Sciatic nerve (tissue), 2 donors: Measurements from ENCODE around the gene RAB13. TPM values are rescaled to one million over a fixed set of nuclear protein-coding genes. Genes with fewer than 3 reads are reported as not detected.
A peak's percentile ranks its signal among the peaks of the same experiment; 100 is the strongest.
"Not testable (repeated sequence)": the region's sequence is repeated elsewhere in the genome, so short reads cannot be mapped to it uniquely, and the experiment has no call there.

Experiments used
- ATAC-seq: fragments of 200-7000 bp; cut with Tn5 transposase; one replicate; pipeline ENCODE4 v1.9.1; 2020; ENCODE audit warnings: mild to moderate bottlenecking, moderate library complexity
- DNase-seq: peaks from one replicate; pipeline ENCODE4 v3.0.0-alpha.2; 2020; ENCODE audit warnings: low spot score
- intact Hi-C: fragments of 100-400 bp; cut with DNase I; formaldehyde crosslinking; loops from one replicate; pipeline ENCODE4 v1.14.2; 2022
- total RNA-seq: library from RNA; stranded (reverse); fragmentation: NEBNext Ultra II Directional; extraction: Animal tissue kit (Norgen Biotek cat#: 25700); gene quantifications from one replicate; pipeline ENCODE4 v1.2.1, GENCODE V29; 2021
- donor health status: DM: no; HTN: no; CAD: no.
- donor health status: DM: no; HTN: no; CAD: no.

The RAB13 gene
- 90.1 TPM for total RNA-seq

GRCh38 chr1:153985941-153986761, at the start of gene RAB13:
TSS of gene RAB13 (minus strand) at chr1:153986339. CDS start at chr1:153986236, 103 bp downstream.
- intact Hi-C loops: no loop called here
- peak; percentile 91 for ATAC-seq
- peak; percentile 91 for DNase-seq

- intact Hi-C loops: not testable (repeated sequence)
These were observed 47.6 kb upstream of the RAB13 start for GRCh38 chr1:154033697-154034096.

GRCh38 chr1:154019940-154020339, 33.8 kb upstream of the RAB13 start:
- DNase-seq (no peak), ATAC-seq (no peak)
- intact Hi-C loops: no loop called here

More at GRCh38 chr1:154033697-154034096, 47.6 kb upstream of the RAB13 start:
- not testable (repeated sequence) for DNase-seq, ATAC-seq

- no peak for DNase-seq
- no peak for ATAC-seq
- intact Hi-C loops: no loop called here
These were observed 33.1 kb upstream of the RAB13 start for GRCh38 chr1:154019269-154019668.

GRCh38 chr1:154014154-154014907, 28.2 kb upstream of the RAB13 start:
- ATAC-seq: no peak
- intact Hi-C loops: no loop called here
- DNase-seq: no peak

GRCh38 chr1:154012543-154012942, 26.4 kb upstream of the RAB13 start:
- intact Hi-C loops, ATAC-seq, DNase-seq: not testable (repeated sequence)

- intact Hi-C loops: no loop called here
- DNase-seq (no peak), ATAC-seq (no peak)
These were observed 26.0 kb upstream of the RAB13 start for GRCh38 chr1:154012129-154012528.

- ATAC-seq (no peak), DNase-seq (no peak)
- intact Hi-C loops: no loop called here
These were observed 20.0 kb upstream of the RAB13 start for GRCh38 chr1:154006136-154006535.

- ATAC-seq (no peak), DNase-seq (no peak)
- intact Hi-C loops: no loop called here
These were observed 14.3 kb upstream of the RAB13 start for GRCh38 chr1:154000420-154000819.

GRCh38 chr1:153996882-153997281, 10.7 kb upstream of the RAB13 start:
- intact Hi-C loops, ATAC-seq, DNase-seq: not testable (repeated sequence)

GRCh38 chr1:153995640-153996039, 9.5 kb upstream of the RAB13 start:
- DNase-seq (no peak), ATAC-seq (no peak)
- intact Hi-C loops: no loop called here

GRCh38 chr1:153995202-153995601, 9.1 kb upstream of the RAB13 start:
- DNase-seq: no peak
- no peak for ATAC-seq
- intact Hi-C loops: no loop called here

GRCh38 chr1:153991806-153992205, 5.7 kb upstream of the RAB13 start:
- ATAC-seq (no peak), DNase-seq (no peak)
- intact Hi-C loops: no loop called here

- no peak for DNase-seq
- intact Hi-C loops: no loop called here
- ATAC-seq: no peak
These were observed 5.1 kb upstream of the RAB13 start for GRCh38 chr1:153991151-153991630.

GRCh38 chr1:153990468-153991150, 4.5 kb upstream of the RAB13 start, which contains the start of gene RPS27:
TSS of gene RPS27 (plus strand) at chr1:153990762. CDS start at chr1:153990797, 35 bp downstream.
- intact Hi-C loops: no loop called here
- ATAC-seq (peak; percentile 90), DNase-seq (peak; percentile 90)

- intact Hi-C loops: no loop called here
- DNase-seq (no peak), ATAC-seq (no peak)
These were observed 1.5 kb upstream of the RAB13 start for GRCh38 chr1:153987621-153988020.

GRCh38 chr1:153985341-153985912, 712 bp downstream of the RAB13 start:
- peak; percentile 58 for ATAC-seq
- intact Hi-C loops: no loop called here
- peak; percentile 74 for DNase-seq

GRCh38 chr1:153984123-153984894, 1.8 kb downstream of the RAB13 start:
- ATAC-seq: no peak
- intact Hi-C loops: loop anchor here (5.0 kb wide), 1 partner anchor 192 kb away; no protein-coding TSS in a partner anchor
- DNase-seq: no peak
